GM15510 (cell line): ENCODE results near the gene CNPPD1.
A peak's percentile ranks its signal among the peaks of the same experiment; 100 is the strongest.

Experiments
- POLR2A ChIP-seq: IDR thresholded peaks from 3 replicates; pipeline ENCODE4 v1.6.1; 2011; ENCODE audit warnings: borderline replicate concordance; ENCODE audit not compliant: insufficient read length; ENCODE audit errors: extremely low read depth

CNPPD1 gene

GRCh38 chr2:219213486-219214071, 36.9 kb upstream of the CNPPD1 start:
- TF ChIP-seq POLR2A = no peak

- TF ChIP-seq POLR2A = no peak
Measured at GRCh38 chr2:219213026-219213415, 36.3 kb upstream of the CNPPD1 start.

- TF ChIP-seq POLR2A = no peak
Measured at GRCh38 chr2:219210886-219211362, 34.2 kb upstream of the CNPPD1 start.

DNA sequence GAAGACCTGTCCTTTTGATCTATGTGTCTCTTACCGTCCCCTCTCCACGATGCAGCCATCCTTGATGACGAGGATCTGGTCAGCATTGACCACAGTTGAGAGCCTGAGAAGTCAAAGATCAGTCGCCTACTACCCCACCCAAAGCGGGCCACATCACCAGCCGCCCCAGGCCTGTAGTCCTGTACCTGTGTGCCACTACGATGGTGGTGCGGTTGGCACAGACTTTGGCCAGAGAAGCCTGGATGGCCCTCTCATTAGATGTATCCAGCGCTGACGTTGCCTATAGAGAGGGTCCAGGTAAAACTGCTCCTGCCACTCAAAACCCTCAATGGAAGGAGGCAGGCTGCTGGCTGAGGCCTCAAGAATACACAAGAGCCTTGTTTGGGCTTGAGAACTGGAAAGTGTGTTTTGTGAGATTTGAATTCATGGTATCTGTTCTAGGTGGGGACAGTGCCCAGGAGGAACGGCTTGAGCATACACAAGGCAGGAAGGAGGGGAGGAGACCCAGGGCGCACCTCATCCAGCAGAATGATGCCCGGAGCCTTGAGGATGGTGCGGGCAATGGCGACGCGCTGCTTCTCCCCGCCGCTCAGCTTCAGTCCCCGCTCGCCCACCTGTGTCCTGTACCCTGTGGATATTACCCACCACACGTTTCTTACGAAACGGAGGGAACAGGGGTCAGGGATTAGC, 33.6 kb upstream of the CNPPD1 start:
- no peak for TF ChIP-seq POLR2A

- no peak for TF ChIP-seq POLR2A
Measured at GRCh38 chr2:219209236-219210195, 32.8 kb upstream of the CNPPD1 start.

DNA sequence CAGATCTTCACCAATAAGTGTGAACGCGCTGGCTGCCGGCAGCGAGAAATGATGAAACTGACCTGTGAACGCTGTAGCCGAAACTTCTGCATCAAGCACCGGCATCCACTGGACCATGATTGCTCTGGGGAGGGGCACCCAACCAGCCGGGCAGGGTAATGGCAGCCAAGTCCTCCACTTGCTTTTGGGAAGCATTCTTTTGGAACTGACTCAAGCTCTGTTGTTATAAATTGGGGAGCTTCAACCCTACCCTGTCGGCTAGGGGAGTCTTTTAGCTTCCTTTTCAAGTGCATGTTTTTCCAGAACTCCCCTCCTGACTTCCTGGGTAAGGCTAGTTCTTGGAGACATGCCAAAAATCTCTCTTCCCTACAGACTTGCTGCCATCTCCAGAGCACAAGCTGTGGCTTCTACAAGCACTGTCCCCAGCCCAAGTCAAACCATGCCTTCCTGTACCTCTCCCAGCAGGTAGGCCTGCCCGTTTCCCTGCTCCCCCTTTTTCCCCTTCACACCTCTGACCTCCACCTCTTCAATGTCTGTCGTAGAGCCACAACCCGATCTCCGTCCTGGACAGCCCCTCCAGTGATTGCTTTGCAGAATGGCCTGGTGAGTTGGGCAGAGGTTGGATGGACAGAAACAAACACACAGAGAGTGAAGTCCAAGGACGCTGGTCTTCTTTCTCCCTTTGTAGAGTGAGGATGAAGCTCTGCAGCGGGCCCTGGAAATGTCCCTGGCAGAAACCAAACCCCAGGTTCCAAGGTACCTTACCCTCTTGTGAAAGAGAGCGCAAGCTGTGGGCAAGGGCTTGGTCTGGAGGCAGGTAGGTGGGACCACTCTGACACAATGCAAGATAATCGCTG, 31.4 kb upstream of the CNPPD1 start:
- TF ChIP-seq POLR2A = no peak

DNA sequence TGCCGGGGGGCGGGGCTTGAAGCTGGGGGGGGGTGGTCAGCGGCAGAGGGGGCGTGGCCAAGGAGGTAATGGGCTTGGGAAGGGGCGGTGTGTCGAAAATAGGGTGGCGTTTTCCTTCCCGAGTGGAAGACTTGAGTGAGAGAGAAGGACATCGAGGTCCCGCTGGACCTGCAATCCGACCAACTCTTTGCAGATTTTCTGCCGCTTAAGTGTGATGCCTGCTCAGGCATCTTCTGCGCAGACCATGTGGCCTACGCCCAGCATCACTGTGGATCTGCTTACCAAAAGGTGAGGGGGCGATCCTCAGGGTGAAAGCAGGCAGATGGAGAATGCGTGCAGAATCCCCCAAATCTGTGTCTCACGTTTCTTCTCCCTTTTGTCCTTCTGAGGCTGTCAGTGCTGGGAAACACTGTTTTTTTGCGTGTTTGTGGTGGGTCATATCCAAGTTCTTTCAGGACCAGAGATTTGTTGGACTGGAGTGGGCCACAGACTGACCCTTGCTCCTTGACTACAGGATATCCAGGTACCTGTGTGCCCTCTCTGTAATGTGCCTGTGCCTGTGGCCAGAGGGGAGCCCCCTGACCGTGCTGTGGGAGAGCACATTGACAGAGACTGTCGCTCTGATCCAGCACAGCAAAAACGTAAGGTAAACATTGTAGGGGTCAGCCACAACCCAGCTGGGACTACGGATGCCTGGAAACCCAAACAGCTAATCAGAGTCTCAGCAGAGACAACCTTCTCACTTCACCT, 30.6 kb upstream of the CNPPD1 start:
- no peak for TF ChIP-seq POLR2A

DNA sequence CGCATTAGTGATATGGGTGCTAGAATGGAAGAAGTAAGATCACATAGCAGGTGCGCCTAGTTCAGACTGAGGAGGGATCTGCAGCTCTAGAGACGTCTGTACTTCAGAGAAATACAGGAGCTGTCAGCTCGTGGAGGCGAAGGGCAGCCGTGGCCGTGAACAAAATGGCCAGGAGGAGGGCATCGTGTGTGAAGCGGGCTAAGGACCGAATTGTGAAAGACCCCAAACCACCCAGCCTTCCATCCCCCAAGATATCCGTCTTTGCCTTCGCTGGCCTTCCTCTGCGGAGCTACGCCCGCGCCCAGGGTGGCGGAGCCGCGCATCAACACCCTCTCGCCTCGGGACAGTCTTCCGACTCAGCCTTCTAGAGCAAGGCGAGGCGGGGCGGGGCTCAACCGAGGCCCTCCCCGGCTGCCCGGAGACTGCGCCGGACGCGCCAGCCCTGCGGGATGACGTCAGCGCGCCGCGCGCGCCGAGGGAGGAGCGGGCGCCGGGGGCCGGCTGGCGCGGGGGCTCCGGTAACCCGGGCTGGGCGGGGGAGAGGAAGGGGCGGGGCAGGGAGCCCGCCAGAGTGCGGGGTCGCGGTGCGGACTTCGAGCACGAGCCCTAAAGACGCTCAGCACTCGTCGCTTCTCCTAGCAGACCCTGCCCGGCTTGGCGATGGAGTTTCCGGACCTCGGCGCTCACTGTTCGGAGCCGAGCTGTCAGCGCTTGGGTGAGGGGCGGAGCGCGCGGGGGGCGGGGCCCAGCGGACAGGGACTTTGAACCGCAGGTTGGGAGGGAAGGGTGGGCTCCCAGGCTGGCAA, 29.8 kb upstream of the CNPPD1 start, which contains the start of gene ZFAND2B:
Gene ZFAND2B, plus strand, starts transcription at position 455 of the 806 bp plus-strand sequence. Its CDS starts 206 bp downstream, at position 661.
- peak; percentile 99 for TF ChIP-seq POLR2A

DNA sequence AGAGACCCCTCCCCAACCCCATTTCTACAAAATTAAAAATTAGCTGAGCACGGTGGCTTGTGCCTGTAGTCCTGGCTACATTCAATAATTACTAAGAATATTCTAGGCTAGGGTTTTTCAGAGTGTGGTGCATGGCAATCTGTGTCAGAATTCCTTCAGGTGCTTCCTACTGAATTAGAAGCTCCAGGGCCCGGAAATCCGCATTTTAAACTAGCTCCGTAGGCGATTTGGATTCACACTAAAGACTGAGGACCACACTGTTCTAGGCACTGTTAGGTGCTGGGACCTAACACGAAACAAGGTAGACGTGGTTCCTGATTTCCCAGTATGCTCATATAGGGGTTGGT, 29.2 kb upstream of the CNPPD1 start:
- no peak for TF ChIP-seq POLR2A

- TF ChIP-seq POLR2A = no peak
Measured at GRCh38 chr2:219205165-219205538, 28.4 kb upstream of the CNPPD1 start.

DNA sequence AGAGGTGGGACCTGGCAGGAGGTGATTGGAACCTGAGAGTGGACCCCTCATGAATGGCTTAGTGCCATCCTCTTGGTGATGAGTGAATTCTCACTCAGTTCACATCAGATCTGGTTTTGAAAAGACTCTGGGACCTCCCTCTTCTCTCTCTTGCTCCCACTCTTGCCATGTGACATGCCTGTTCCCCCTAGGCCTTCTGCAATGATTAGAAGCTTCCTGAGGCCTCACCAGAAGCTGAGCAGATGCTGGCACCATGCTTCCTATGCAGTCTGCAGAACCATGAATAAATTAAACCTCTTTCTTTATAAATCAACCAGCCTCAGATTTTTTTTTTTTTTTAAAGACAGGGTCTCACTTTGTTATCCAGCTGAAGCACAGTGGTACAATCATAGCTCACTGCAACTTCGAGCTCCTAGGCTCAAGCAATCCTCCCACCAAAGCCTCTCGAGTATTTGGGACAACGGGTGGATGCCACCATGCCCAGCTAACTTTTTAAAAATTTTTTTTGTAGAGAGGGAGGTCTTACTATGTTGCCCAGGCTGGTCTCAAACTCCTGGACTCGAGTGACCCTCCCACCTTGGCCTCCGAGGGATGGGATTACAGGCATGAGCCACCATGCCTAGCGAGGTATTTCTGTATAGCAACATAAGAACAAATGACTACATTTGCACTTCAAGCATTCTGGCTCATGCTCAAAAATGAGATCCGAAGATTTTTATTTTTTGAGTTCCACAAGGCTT, 27.9 kb upstream of the CNPPD1 start:
- no peak for TF ChIP-seq POLR2A
